HG02870 (cell line): ENCODE measurements around the gene TTLL11.
"Not testable (repeated sequence)": the region's sequence is repeated elsewhere in the genome, so short reads cannot be mapped to it uniquely, and the experiment has no call there.

Source experiments
- ATAC-seq: cut with Tn5 transposase; IDR thresholded peaks from one replicate; pipeline ENCODE4 v1.9.1; 2021; ENCODE audit warnings: mild to moderate bottlenecking, moderate library complexity; ENCODE audit not compliant: unreplicated experiment

Gene TTLL11

GRCh38 chr9:121807069-121807822 lies 285.9 kb downstream of the TTLL11 start:
- no peak for ATAC-seq

DNA sequence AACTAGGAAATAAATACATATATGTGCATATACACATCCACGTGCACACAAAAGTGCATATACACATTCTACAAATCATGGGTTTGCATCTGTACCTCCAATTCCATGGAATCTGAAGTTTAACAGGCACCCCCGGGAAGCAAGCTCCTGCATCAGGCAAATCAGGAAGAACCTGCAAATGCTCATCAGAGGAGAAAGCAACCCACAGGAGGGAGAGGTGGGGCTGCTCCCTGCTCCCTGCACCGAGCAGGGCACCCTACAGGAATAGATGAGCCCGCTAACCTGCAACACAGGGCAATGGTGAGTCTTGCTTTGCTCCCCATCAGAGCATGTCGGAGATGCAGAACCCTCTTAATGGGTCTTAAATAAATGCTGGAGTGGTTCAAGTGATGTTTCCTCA lies 290.4 kb downstream of the TTLL11 start:
- no peak for ATAC-seq

- no peak for ATAC-seq
Observed at GRCh38 chr9:121801579-121801978, 291.5 kb downstream of the TTLL11 start.

DNA sequence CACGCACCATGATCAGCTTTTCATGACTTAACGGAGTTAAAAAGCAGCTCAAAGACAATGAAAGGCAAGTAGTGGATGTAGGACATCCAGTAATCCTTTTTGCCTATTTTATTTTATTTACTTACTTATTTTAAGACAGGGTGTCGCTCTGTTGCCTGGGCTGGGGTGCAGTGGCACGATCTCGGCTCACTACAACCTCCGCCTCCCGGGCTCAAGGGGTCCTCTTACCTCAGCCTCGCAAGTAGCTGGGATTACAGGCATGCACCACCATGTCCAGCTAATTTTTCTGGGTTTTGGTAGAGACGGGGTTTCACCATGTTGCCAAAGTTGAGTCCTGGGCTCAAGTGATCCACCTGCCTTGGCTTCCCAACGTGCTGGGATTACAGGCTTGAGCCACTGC lies 292.7 kb downstream of the TTLL11 start:
- ATAC-seq, result no peak

DNA sequence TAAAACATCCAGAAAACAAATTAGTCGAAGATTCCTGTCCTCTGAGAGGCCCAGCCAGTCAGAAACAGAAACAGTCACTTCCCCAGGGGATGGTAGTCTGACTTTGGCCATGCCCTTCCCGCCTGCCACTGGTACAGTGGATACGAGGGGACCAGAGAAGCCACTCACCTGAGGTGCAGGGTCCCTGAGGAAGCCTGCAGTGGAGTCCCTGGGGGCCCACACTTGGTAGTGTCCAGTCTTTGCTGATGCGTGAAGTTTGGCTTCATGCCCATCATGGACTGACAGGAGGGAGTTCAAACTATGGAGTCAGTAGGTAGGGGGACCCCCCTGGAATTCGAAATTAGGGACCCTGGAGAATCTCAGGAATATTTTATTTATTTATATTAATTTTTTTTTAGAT lies 294.2 kb downstream of the TTLL11 start:
- ATAC-seq, result no peak

- ATAC-seq, result no peak
Observed at GRCh38 chr9:121797081-121797480, 296.0 kb downstream of the TTLL11 start.

- ATAC-seq, result not testable (repeated sequence)
Observed at GRCh38 chr9:121794334-121794733, 298.8 kb downstream of the TTLL11 start.

- not testable (repeated sequence) for ATAC-seq
Observed at GRCh38 chr9:121792476-121792875, 300.6 kb downstream of the TTLL11 start.

DNA sequence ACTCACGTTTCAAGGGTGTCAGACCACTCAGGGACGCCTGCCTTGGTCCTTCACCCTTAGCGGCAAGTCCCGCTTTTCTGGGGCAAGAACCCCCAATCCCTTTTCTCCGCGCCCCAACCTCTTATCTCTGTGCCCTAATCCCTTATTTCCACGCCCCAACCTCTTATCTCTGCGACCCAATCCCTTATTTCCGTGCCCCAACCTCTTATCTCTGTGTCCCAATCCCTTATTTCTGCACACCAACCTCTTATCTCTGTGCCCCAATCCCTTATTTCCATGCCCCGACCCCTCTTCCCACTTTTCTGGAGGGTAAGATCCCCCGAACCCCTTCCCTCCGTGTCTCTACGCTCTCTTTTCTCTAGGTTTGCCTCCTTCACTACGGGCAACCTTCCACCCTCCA lies 302.3 kb downstream of the TTLL11 start:
- ATAC-seq, result no peak

DNA sequence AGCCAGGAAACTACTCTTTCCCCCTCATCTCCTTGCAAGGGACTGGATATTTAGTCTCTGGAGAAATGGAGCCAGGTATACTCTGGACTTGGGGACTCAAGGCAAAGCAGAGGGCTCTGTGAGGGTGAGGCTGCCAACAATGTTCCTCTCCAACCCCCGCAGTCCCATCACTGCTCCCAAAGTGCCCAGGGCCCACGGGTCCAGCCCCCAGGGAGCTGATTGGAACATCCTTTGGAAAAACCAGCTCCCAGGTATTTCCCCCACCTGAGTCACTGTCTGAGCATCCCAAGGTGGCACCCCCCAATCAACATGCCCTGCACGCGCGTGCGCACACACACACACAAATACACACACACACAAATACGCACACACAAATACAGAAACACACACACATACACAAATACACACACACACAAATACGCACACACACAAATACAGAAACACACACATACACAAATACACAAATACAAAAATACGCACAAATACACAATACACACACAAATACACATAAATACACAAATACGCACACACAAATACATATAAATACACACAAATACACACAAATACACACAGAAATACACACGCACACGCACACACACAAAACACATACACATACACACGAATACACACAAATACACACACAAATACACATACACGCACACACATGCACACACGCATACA lies 304.3 kb downstream of the TTLL11 start:
- ATAC-seq, result no peak

GRCh38 chr9:121786998-121787422 lies 306.1 kb downstream of the TTLL11 start:
- ATAC-seq, result no peak

- ATAC-seq, result no peak
Observed at GRCh38 chr9:121786543-121786948, 306.6 kb downstream of the TTLL11 start.

DNA sequence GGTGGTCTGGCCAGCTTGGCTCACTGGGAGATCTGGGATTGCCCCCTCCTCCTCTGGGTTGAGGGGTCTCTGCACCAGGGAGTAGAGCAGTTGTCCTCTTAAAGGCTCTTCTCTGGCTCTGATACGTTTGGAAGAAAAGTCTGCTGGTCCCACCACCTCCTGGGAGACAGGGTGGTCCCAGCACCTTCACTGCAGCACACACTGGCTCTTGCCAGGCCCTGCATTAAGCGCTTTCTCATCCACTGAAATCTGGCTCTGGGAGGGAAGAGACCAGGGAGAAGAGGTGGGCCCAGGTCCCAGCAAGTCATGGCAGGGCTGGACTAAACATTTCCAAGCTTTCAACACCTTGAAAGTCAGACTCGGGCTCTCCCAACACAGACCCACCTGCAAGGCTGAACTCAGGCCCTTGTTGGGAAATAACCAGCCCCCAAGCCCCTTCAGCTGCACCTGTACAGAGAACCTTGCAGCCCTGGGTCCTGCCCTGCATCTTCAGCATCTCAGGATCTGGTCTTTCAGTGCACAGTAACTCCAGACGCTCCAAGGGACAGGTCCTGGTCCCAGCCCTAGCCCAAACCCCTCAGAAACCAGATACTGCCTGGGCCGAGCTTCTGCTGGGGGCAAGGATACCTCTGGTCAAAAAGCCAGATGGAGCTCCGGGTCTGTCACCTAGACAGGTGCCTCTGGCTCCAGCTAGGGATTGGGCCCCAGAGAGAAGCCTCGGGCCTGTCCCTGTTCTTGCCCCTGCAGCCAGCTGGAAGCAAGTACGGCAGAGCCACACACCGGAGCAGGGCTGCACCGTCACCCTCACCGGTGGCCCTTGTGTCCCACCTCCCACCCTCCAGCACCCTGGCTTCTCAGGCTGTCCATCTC lies 307.2 kb downstream of the TTLL11 start:
- no peak for ATAC-seq

- ATAC-seq, result no peak
Observed at GRCh38 chr9:121784731-121785411, 308.2 kb downstream of the TTLL11 start.

GRCh38 chr9:121783521-121784507 lies 309.3 kb downstream of the TTLL11 start:
- no peak for ATAC-seq

GRCh38 chr9:121783111-121783510 lies 310.0 kb downstream of the TTLL11 start:
- ATAC-seq, result no peak

- no peak for ATAC-seq
Observed at GRCh38 chr9:121782514-121783110, 310.5 kb downstream of the TTLL11 start.

DNA sequence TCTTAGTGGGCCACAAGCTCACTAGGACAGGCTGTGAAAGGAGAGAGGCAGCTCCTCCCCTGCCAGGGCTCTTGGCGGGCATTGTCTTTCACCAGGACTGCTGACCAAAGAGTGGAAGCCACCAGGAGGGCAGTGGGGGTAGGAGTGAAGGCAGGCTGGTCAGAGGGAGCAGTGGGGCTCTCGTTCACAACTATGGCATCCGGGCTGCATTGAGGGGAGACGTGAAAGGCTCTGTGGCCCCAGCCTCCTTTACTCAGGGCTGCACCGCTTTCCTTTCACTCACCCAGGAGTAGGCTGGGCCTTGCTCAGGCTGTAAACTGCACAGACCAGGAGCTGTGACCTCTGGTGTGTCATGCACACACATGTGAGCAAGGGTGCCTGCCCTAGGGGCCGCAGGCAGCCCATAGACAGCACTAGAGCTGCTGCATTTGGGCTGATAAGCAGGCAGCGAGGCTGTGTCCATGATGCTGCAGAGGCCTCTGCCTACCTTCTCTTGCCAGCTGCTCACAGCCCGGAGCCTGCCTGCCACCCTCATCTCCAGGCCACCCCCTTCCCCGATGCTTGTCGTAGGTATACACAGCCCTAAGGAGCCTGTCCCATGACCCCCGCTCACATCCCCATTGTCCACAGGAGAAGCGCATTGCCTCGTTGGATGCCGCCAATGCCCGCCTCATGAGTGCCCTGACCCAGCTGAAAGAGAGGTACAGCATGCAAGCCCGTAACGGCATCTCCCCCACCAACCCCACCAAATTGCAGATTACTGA lies 311.2 kb downstream of the TTLL11 start:
- ATAC-seq, result no peak

- no peak for ATAC-seq
Observed at GRCh38 chr9:121781145-121781548, 312.0 kb downstream of the TTLL11 start.
